ENCODE data around the gene CTNNA3.

Gene CTNNA3

GRCh38 chr10:66848856-66849255 lies 847.1 kb downstream of the CTNNA3 start:
- DNase-seq, result no peak

GRCh38 chr10:66844176-66844942 lies 851.6 kb downstream of the CTNNA3 start:
- peak; percentile 67 for DNase-seq

- peak; percentile 82 for DNase-seq
These were observed 852.6 kb downstream of the CTNNA3 start for GRCh38 chr10:66843396-66843795.

GRCh38 chr10:66842867-66843266 lies 853.1 kb downstream of the CTNNA3 start:
- DNase-seq, result no peak

- no peak for DNase-seq
These were observed 853.6 kb downstream of the CTNNA3 start for GRCh38 chr10:66842371-66842770.

GRCh38 chr10:66838656-66839055 lies 857.3 kb downstream of the CTNNA3 start:
- no peak for DNase-seq

- peak; percentile 80 for DNase-seq
These were observed 858.0 kb downstream of the CTNNA3 start for GRCh38 chr10:66837990-66838389.

- peak; percentile 35 for DNase-seq
These were observed 858.7 kb downstream of the CTNNA3 start for GRCh38 chr10:66837335-66837734.

GRCh38 chr10:66836771-66837170 lies 859.2 kb downstream of the CTNNA3 start:
- no peak for DNase-seq

- DNase-seq, result peak; percentile 88
These were observed 859.9 kb downstream of the CTNNA3 start for GRCh38 chr10:66836057-66836456.

- no peak for DNase-seq
These were observed 860.6 kb downstream of the CTNNA3 start for GRCh38 chr10:66835400-66835799.

GRCh38 chr10:66834802-66835201 lies 861.2 kb downstream of the CTNNA3 start:
- DNase-seq, result no peak

- no peak for DNase-seq
These were observed 862.1 kb downstream of the CTNNA3 start for GRCh38 chr10:66833861-66834260.

GRCh38 chr10:66832781-66833422 lies 863.1 kb downstream of the CTNNA3 start:
- DNase-seq, result no peak

GRCh38 chr10:66828957-66829356 lies 867.0 kb downstream of the CTNNA3 start:
- DNase-seq, result no peak

- DNase-seq, result peak; percentile 75
These were observed 868.6 kb downstream of the CTNNA3 start for GRCh38 chr10:66827353-66827752.

GRCh38 chr10:66823301-66823700 lies 872.7 kb downstream of the CTNNA3 start:
- DNase-seq, result no peak

- DNase-seq, result no peak
These were observed 873.2 kb downstream of the CTNNA3 start for GRCh38 chr10:66822801-66823200.

- peak; percentile 74 for DNase-seq
These were observed 876.3 kb downstream of the CTNNA3 start for GRCh38 chr10:66819691-66820090.

- no peak for DNase-seq
These were observed 882.9 kb downstream of the CTNNA3 start for GRCh38 chr10:66813122-66813521.

- peak; percentile 44 for DNase-seq
These were observed 884.8 kb downstream of the CTNNA3 start for GRCh38 chr10:66811211-66811610.

- DNase-seq, result no peak
These were observed 886.6 kb downstream of the CTNNA3 start for GRCh38 chr10:66809402-66809801.

- peak; percentile 57 for DNase-seq
These were observed 890.4 kb downstream of the CTNNA3 start for GRCh38 chr10:66805612-66806011.

GRCh38 chr10:66804962-66805361 lies 891.0 kb downstream of the CTNNA3 start:
- DNase-seq, result peak; percentile 36

Measured in fibroblast of skin of scalp (primary cell).